Sigmoid colon (tissue), 4 donors: ENCODE results near the gene GCSAM.

Experiments used
- POLR2A ChIP-seq, 2 donors: fragments of 450-650 bp; IDR thresholded peaks; one replicate each; pipeline ENCODE4 v1.6.1; 2016; ENCODE audit warnings: antibody characterized with exemption in 2 of 2, mild to moderate bottlenecking in 2 of 2, moderate library complexity in 2 of 2
- POLR2AphosphoS5 ChIP-seq, 4 donors: sonication (generic); formaldehyde crosslinking; IDR thresholded peaks; one replicate each; pipeline ENCODE4 v1.6.1; 2017; ENCODE audit warnings: antibody characterized with exemption in 4 of 4
- TF ChIP-seq, protein P1 (sequence below), 4 experiments: fragments of 450-650 bp in 3 of 4; fragments of 200-600 bp in 1 of 4; IDR thresholded peaks; one replicate each; pipeline ENCODE4 v1.5.1; 2016 to 2019; ENCODE audit warnings: antibody characterized with exemption in 4 of 4, mild to moderate bottlenecking in 3 of 4, moderate library complexity in 2 of 4

DNA sequence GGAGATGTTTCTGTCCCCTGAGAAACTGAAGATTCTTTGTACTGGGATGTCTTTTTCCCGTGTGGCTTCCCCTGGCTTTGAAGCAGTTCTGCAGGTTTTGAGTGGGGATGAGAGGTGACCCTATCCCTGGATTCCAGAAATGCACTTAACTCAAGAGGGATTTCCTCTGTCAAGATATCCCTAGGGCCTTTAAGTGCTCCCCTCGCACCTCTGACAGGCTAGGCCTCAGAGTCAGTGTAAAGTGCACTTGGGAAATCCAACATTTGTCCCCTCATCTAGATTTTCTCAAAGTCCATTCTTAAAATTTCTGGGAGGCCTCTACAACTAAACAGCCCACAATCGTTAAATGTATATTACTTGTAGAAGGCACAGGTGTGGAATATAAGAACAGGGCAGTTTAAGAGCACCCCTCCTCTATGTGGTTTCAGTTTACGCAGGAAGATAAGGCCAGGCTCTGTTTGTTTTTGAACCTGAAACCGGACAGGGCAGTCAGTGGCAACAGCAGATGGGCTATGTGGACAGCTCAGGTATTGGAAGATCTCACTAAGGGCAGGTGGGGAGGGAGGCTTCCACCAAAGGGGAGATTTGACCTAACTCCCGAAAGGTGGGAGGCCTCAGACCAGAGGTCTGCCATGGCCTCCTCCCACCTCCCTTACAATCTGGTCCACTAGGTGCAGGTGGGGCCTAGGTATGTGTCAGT lies 42.0 kb downstream of the GCSAM start:
- TF ChIP-seq, protein P1, sequence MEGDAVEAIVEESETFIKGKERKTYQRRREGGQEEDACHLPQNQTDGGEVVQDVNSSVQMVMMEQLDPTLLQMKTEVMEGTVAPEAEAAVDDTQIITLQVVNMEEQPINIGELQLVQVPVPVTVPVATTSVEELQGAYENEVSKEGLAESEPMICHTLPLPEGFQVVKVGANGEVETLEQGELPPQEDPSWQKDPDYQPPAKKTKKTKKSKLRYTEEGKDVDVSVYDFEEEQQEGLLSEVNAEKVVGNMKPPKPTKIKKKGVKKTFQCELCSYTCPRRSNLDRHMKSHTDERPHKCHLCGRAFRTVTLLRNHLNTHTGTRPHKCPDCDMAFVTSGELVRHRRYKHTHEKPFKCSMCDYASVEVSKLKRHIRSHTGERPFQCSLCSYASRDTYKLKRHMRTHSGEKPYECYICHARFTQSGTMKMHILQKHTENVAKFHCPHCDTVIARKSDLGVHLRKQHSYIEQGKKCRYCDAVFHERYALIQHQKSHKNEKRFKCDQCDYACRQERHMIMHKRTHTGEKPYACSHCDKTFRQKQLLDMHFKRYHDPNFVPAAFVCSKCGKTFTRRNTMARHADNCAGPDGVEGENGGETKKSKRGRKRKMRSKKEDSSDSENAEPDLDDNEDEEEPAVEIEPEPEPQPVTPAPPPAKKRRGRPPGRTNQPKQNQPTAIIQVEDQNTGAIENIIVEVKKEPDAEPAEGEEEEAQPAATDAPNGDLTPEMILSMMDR (IDR thresholded peaks at IDR 0.05), result no peak
- TF ChIP-seq POLR2AphosphoS5 (IDR thresholded peaks at IDR 0.05) (no peak), POLR2A (IDR thresholded peaks at IDR 0.05) (no peak)
